ENCODE data around the gene GPC5.

GPC5 gene

DNA sequence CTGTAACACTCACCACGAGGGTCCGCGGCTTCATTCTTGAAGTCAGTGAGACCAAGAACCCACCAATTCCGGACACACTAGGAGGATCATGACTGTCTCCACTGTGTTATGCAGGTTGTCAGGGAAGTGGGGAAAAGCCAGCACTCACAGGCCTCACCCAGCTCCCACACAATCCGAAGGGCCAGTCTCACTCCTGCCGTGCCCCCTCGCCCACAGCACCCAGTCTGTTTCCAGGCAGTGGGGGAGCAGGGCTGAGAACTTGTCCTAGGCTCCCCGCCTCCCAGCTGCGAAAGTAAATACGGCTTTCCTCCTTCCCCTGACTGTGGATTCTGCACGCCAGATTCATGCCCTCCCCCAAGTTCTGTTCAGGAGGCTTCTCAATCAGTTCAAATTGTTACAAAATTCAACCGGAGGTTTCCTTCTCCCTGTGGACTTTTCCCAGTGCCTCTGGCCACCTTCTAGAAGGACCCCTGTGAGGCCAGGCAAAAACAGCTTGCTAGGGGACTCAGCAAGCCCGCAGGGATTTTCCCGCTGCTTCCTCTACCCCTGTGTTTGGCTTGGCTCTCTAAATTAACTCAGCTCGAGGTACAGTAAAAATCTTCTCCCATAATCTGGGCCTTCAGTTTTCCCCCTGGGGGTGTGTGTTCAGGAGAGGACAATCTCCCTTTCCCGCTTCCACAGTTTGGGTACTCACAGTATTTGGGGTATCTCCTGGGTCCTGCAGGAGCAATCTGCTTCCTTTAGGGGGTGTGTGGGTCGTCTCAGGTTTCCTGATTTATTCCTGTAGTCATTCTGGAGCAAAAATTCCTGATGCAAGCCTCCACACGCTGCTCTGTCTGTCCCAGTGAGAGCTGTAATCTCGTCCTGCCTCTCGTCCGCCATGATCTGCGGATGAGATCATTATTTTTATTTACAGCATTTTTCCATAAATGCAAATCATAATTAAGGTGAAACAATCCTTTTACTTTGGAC, 899.8 kb downstream of the GPC5 start:
- no peak for DNase-seq

DNA sequence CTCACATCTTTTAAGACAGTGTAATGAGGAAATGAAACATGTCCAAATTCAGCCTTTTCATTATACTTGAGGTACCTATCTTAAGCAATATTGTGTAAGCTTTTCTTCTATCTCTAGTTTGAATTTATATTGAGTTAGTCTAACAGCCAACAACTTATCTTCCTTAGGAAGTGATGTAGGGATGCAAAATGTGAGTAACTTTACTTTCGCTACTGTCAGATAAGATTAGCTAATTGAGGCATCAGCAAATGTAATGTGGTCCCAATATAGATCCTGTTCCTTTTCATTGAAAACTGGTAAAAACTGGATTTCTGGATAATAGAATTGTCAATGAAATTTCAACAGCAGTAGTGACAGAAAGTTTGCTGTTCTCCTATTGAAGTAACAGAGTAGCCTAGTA, 902.2 kb downstream of the GPC5 start:
- no peak for DNase-seq

GRCh38 chr13:92303428-92303827, 905.0 kb downstream of the GPC5 start:
- DNase-seq = no peak

DNA sequence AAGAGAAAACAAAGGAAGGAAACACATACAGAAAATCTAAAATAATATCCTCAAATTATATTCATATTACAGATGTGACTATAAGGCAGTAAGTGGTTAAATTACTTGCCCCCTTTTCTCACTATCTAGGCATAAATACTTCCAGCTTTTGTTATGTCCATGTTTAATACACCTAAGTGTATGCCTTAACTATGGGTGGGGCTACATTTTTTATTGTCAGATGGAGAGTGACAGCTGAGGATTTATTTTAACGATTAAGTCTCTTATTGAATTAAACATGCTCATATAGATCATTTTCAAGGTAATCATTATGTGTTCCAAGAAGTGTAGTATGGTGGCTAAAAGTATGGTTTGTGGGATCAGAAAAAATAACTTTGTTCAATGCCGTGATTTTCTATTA, 909.3 kb downstream of the GPC5 start:
- no peak for DNase-seq

DNA sequence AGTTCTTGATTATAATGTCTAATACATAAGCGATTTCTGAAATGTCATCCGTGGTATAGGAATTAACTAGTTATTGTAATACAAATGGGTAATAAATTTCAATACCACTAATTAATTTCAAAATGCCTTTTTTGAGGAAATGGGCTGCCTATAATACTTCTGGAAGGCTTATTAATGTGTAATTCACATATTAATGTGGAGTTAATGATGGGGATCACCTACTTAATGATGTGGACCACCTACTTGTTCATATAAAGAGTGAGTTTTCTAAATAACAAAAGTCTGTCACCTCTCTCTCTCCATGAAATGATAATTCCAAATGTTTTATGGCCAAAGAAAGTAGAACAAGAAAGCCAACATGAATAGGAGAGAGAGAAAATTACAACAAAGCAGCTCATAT, 914.4 kb downstream of the GPC5 start:
- no peak for DNase-seq

GRCh38 chr13:92313382-92313781, 915.0 kb downstream of the GPC5 start:
- no peak for DNase-seq

DNA sequence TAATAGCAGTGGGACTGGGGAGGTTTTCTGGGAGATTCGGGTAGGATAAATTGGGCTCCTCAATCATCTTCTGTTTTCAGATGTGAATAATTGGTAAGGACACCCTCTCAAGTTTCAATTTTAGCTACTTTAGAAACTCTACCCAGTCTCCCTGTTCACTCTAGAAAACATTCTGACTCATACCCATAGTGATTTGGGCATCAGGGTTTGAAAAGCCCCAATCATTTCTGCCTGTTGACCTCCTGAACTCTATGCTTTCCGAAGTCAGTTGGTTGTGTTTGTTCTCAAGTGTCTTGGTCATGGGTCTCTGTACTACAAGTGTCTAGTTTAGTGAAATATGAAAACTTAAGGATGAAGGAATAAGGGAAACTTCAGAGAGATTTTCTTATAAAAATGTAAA, 916.8 kb downstream of the GPC5 start:
- no peak for DNase-seq

- no peak for DNase-seq
These were observed 917.6 kb downstream of the GPC5 start for GRCh38 chr13:92316030-92316429.

GRCh38 chr13:92317066-92317465, 918.6 kb downstream of the GPC5 start:
- no peak for DNase-seq

DNA sequence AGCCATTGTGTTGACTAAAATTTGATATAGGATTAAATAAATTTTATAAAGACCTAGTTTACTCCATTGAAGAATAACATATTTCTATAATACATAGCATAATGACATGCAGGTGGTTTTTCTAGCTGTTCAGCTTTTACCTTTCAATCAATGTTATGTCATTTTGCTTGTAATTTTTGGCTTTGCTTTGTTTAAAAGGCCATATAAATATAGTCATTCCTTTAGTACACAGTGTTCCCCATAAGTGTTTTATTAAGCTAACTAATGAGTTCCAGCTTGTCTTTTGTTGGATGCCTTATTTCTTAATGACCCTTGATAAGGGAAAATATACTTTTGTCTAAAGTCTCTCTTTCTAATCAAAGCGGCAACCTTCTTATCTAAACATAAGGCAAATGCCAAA, 921.9 kb downstream of the GPC5 start:
- DNase-seq = no peak

DNA sequence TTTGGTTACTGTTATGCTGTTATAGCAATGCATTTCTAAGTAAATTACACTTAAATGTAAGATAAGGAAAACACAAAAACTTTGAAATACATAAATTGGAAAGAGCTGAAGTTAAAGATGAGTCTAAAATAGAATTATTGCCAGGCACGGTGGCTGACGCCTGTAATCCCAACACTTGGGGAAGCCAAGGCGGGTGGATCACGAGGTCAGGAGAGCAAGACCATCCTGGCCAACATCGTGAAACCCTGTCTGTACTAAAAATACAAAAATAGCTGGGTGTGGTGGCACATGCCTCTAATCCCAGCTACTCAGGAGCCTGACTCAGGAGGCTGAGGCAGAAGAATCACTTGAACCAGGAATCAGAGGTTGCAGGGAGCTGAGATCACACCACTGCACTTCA, 922.8 kb downstream of the GPC5 start:
- no peak for DNase-seq

DNA sequence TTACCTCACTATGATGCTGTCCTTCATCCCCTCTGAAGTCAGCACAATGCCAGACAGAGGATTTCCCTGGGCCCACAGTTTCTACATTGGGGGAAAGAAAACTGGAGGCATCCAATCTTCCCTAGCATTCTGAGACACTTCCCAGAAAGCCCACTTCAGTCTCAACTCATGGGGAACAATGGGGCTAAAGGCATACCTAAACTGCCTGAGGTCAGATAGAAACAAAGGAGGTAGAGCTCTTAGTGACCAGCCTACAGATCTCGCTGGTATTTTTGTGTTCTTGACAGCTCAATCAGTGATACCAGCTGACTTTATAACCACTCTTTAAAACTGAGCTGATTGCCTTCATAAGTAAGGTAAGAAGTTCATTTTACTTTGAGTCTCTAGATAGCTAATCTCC, 947.2 kb downstream of the GPC5 start:
- no peak for DNase-seq

DNA sequence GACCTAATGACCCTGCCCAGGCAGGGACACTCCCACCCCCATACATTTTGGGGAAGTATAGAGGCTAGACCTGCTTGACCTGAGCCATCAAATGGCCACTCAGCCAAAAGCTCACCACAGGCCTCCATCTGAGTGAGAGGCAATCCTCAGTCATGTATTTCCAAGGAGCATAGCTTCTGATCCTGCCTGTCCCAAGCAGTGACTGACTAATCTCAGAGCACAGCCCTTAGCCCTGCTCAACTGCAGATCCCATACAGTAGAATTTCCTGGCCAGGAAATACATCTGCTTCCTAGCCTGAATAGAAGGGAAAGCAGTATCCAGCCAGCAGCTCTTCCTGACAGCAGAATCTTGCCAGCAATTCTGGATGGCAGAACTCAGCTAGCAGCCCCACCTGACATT, 947.6 kb downstream of the GPC5 start:
- DNase-seq = no peak

DNA sequence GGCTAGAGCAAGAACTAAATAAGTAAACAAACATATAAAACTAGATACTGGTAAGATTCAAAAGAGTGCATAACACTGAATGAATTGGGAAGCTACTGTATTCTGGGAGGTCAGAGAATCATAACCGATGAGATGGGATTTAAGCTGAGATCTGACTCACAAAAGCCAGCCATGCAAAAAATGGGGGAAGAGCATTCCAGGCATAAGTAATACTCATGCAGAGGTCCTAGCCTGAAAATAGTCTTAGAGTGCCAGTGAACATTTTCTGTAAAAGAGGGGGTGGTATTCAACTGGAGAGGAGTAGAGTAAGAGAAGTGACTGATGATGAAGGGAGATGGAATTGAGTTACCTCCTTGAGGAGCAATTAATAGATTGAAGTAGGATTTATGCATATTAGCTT, 956.2 kb downstream of the GPC5 start:
- DNase-seq = peak in 1 of 2 experiments; percentile 7

DNA sequence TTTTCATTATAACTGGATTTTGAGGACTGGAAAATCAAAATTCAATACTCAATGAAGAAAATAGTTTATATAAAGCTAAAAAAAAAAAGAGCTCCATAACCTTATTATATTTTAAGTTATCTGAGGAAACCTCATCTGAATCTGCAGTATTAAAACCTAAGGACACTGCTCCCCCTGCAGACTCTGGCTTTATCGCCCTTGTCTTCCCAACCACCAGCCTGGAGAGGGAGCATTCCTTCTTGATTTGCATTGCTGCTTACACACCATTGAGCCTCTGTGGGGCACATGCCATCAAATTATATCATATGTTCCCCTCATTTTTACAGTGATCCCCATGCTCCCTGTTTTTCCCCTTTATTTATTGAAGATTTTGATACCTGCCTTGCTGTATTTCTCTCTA, 956.8 kb downstream of the GPC5 start:
- peak; percentile 38 to 76 for DNase-seq

GRCh38 chr13:92362717-92363116, 964.3 kb downstream of the GPC5 start:
- peak; percentile 56 to 88 for DNase-seq

DNA sequence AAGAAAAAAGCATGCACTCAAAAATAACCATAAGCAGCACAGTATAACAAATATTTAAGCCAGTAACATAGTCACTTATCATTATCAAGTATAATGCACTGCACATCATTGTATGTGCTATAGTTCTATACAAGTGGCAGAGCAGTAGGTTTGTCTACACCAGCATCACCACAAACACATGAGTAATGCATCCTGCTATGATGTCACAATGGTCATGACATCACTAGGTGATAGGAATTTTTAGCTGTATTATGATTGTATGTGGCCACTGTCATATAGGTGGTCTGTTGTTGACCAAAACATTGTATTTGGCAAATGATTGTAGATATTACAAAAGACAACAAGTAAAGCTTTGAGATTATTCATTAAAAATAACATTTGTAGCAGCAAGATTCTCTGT, 967.5 kb downstream of the GPC5 start:
- no peak for DNase-seq

GRCh38 chr13:92377396-92377795, 979.0 kb downstream of the GPC5 start:
- DNase-seq = no peak

- peak in 1 of 2 experiments; percentile 5 for DNase-seq
These were observed 981.0 kb downstream of the GPC5 start for GRCh38 chr13:92379371-92379770.

DNA sequence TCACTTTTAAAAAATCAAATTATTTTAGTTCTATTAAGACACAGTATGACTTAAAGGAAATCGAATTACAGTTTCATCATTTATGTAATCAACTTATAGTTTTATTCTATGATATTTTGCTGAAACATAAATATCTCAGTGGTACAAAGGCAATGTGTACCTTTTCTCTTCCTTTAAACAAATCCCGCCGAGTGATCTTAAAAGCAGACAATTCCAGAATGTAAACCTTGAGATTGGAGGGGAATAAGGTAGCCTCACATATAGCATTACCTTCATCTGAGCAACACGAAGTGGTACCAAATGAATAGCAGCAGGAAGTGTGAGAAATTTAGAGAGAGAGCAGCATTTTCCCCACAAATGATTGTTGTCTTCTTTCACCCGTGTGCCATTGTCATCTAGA, 986.0 kb downstream of the GPC5 start:
- no peak for DNase-seq

DNA sequence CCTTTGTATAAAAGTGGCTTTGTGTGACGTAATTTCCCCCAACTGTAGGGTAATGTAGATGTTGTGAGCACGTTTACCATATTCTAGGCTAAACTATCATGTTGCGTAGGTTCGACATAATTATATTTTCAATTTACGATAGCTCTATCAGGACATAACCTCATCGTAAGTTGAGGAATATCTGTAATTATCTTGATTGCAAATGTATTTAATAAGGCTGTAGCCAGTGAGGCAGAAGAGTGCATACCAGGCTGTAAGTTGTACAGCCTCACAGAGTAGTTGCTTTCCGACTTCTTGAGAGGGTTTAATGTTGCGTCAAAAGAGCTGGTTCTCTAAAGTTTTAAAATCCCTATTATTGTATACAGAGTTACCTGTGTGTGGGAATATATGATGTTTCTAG, 988.8 kb downstream of the GPC5 start:
- DNase-seq = no peak

- peak in 1 of 2 experiments; percentile 46 for DNase-seq
These were observed 991.8 kb downstream of the GPC5 start for GRCh38 chr13:92390217-92390616.

DNA sequence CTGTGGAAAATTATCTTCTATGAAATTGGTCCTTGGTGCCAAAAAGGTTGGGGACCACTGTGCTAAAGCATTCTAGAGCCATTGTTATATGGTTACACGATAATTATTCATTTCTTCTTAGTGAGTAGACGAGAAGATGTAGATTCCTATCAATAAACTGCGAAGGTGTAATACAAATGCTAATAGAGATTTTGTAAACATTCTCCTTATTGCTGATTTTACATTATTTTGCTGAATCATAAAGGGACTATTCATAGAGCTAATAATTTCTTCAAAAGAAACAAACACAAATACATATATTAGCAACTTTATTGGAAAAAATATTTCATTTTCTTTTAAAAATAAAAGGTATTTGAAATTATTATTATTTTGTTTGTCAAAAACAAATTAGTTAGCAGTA, 1005.2 kb downstream of the GPC5 start:
- no peak for DNase-seq

DNA sequence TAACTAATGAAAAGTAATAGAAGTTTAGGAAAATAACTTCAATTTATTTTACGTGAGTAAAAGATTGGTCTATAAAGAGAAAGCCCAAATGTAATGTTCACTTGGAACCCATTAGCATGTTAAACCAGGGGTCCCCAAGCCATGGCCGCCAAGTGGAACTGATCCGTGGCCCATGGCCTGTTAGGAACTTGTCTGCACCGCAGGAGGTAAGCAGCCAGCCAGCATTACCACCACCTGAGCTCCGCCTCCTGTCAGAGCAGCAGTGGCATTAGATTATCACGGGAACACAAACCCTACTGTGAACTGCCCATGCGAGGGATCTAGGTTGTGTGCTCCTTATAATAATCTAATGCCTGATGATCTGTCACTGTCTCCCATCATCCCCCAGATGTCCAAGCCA, 1009.4 kb downstream of the GPC5 start:
- no peak for DNase-seq

DNA sequence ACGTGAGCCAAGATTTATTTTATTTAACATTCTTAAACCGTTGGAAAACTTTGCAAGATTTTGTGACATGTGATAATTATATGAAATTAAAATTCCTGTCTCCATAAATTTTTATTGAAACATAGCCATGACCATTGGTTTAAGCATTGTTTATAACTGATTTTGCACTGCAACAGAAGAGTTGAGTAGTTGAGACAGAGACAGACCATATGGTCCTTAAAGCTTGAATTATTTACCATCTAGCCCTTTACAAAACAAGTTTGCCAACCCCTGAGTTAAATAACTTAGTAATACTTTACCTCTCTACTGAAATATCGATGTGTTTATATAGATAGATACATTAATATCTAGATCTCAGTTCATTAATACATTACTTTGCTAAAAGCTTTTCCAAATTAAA, 1014.1 kb downstream of the GPC5 start:
- no peak for DNase-seq

Measured in NCI-H524 (cell line).